Measurements from ENCODE around the gene MTCH1. TPM values are rescaled to one million over a fixed set of nuclear protein-coding genes. Genes with fewer than 3 reads are reported as not detected.

The MTCH1 gene
- total RNA-seq, 1 donor from 2014 or later, result 216 TPM

Other genes with a start within 250 kb of the MTCH1 start
- 20.4 TPM for gene CPNE5, start 146.8 kb downstream of the MTCH1 start, total RNA-seq
- 60.3 TPM for gene PPIL1, start 111.4 kb downstream of the MTCH1 start, total RNA-seq
- gene C6orf89, start 100.2 kb downstream of the MTCH1 start, total RNA-seq, result 76.6 TPM
- gene PI16, start 31.5 kb downstream of the MTCH1 start, total RNA-seq, result 4.1 TPM
- 8.0 TPM for gene FGD2, start 19.5 kb upstream of the MTCH1 start, total RNA-seq
- gene PIM1, start 184.0 kb upstream of the MTCH1 start, total RNA-seq, result 35.0 TPM